ENCODE results near the gene UQCR11.

GRCh38 chr19:1616396-1616795 is 11.1 kb upstream of the UQCR11 start:
- TF ChIP-seq CTCF (conservative IDR thresholded peaks at IDR 0.05; ENCODE audit: low read length), result no peak
- TF ChIP-seq EZH2phosphoT487 (IDR thresholded peaks at IDR 0.05; ENCODE audit: borderline replicate concordance, low read depth, low read length), result no peak
